HG02571 (cell line): ENCODE measurements around the gene TMUB1.

Source experiments
- ATAC-seq: cut with Tn5 transposase; IDR thresholded peaks from one replicate; pipeline ENCODE4 v1.9.1; 2021; ENCODE audit warnings: mild to moderate bottlenecking, moderate library complexity; ENCODE audit not compliant: unreplicated experiment

TMUB1 gene

GRCh38 chr7:151086802-151087244 is 3.5 kb upstream of the TMUB1 start:
- ATAC-seq = no peak

DNA sequence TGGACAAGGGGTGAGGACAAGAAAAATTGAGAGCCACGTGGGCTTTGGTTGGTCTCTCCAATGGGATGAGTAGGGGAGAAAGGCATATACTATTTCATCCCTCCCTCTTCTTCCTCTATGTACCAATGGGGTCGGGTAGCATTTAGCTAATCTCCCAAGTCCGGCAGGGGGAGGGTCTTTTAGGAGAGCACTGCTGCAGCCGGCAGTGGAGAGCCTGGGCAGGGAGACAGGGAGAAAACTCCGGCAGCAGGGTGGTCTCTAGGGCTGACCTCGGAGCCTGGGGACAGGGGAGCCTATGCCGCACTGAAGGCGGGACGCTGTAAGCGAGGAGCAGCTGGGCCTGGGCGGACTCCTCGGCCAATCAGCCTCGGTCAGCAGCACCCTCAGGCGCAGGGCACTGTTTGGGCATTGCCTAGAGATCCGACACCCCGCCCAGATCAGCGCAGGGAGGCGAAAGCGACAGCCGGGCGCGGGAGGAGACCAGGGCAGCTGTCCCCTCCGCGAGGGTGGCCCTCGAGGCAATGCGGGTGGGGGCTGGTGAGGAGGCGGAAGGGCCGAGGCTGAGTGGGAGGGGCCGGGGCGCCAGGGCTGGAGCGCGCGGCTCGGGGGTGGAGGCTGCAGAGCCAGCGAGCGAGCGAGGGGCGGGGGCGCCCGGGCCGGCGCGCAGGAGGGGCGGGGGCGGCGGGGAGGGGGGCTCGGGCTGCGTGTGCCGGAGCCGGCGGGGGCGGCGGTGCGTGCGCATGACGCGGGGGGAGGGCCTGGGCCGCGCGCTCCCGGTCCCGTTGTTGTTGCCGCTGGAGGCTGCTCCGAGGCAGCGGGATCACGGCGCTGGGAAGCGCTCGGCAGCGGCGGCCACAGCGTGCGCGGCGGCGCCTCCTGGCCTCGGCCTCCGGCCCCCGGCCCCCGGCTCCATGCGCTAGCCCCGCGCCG is 2.7 kb upstream of the TMUB1 start, which contains the start of gene AGAP3:
Gene AGAP3, plus strand, starts transcription at position 785 of the 930 bp plus-strand sequence. CDS start 267 bp downstream, outside the sequence.
- peak; percentile 40 for ATAC-seq

DNA sequence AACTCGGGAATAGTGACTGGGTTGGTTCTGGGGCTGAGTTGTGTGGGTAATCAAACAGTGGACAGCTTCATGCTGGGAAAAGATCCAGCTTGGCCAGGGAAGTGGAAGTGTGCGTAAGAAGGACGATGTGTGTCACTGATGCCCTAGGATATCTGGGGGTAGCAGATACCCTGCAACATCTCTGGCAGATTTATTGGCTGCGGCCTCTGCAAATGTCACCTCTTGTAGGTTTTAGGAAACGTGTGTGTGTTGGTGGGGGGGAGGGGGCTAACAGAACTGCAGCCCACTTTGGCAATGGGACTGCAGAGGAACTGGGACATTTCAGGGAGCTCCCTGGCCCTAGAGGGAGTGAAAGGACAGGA is 2.0 kb upstream of the TMUB1 start:
- ATAC-seq = no peak

DNA sequence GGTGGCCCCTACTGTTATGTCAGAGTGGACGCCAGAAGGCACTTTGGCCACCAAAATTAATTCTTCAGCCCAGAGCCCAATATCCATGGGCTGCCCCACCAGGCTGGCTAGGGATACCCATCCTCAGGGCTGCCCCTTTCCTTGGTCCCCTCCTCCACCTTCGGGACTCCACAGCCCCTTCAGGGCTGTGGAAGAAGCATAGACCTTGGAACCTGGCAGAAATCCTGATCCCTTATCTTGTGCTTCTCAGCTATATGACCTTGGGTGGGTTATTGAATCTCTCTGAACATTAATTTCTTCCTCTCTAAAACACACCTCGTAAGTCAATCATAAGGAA is 499 bp upstream of the TMUB1 start:
- no peak for ATAC-seq

DNA sequence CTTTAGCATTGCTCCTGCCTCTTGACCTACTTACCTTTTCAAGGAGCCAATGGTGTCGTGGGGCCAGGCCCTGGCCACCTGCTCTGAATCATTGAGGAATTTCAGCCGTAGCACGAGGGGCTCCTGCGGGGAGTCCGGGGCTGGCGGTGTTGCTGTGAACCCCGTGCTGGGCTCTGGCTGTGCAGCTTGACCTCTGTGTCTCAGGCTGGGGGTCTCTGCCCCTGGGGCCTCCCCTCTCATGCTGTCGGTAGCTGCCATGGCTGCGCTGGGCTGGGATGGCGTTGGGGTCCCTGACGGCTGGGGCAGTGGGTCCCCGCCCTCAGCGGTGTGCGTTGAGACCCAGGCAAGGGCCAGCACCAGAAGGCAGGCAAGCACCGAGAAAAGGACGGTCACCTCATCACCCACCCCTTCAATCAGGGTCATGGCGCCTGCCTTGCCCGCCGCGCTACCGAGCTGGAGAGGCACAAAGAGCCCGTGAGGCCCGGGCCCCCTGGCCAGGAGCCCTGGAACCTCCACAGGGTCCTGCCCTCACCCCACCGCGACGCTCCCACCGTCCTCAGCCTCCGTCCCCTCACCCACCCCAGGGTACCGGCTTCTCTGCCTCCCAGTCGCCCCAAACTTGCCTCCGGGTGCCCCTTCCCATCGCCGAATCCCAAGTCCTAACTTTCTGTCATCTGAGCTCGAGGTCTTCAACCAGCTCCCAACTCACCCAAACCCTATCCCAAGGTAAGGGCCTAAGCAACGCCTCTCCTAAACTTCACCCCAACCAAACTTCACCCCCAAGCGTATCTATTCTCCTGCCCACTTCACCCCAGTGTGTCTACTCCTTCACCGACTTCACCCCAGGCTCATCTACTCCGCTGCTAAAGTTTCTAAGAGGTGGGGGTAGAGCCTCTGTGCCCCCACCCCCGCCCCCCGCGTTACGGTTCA is 887 bp downstream of the TMUB1 start:
- ATAC-seq = no peak

DNA sequence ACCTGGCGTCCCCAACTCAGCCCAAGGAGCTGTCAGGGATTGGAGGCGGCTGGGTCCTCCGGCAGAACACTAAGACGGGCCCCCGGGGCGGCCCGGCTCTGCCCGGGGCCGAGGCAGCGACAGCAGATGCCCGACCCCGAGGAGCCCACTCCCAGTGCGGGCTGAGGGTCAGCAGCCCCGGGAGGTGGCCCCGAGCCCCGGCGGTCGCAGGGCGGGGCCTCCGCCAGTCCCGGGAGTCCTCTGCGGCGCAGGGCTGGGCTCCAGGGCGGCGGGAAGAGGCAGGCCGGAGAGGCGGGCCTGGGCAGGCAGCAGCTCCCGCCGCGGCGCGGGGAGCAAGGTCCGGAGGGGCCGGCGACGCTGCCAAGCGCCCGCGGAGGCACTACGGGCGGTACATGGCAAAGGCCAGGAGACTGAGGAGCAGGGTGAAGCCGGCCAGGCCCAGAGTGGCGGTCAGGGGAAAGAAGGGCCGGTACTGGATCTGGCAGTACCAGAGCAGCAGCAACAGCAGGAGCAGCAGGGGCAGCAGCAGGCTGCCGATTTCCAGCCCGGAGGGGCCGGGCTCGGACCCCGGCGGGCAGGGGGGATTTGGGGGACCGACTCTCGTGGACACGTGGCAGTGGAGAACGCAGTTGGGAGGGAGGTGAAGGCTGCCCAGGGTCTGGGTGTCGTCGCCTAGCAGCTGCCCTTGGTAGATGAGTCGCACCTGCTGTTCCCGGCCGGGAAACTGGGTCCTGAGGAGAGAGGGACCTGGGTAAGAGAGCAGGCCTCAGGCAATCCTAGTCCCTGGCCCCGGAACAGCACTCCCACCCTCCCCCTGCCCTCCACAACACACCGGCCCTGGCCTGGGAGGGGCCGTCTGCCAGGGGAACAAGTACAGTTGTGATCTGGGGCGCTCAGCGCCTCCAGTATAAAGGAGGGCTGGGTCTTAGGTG is 1.9 kb downstream of the TMUB1 start:
- ATAC-seq = no peak

- ATAC-seq = peak; percentile 69
Observed at GRCh38 chr7:151080522-151081169, 2.6 kb downstream of the TMUB1 start, which contains the start of gene FASTK. FASTK (minus strand) TSS chr7:151080809; CDS start chr7:151080766, 43 bp downstream.

DNA sequence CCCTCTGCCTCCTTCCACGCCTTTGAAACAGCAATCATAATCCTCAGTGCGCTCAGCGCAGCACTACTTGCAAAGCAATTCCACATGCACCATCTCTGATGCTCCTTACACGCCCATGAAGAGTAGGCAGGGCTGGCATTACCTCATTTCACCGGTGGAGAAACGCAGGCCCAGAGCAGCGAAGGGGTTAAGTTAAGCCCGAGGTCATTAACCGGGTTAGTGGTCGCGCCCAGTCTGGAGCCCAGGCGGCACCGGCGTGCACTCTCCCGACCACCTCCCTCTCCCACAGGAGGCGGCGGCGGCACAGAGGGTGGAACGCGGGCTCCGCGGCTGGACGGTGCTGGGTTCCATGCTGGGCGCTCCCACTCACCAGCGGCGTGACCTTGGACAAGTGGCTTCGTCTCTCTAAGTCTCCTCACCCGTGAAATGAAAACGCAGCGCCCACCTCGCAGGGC is 3.2 kb downstream of the TMUB1 start:
- peak; percentile 2 for ATAC-seq

- no peak for ATAC-seq
Observed at GRCh38 chr7:151079199-151079910, 3.9 kb downstream of the TMUB1 start.

DNA sequence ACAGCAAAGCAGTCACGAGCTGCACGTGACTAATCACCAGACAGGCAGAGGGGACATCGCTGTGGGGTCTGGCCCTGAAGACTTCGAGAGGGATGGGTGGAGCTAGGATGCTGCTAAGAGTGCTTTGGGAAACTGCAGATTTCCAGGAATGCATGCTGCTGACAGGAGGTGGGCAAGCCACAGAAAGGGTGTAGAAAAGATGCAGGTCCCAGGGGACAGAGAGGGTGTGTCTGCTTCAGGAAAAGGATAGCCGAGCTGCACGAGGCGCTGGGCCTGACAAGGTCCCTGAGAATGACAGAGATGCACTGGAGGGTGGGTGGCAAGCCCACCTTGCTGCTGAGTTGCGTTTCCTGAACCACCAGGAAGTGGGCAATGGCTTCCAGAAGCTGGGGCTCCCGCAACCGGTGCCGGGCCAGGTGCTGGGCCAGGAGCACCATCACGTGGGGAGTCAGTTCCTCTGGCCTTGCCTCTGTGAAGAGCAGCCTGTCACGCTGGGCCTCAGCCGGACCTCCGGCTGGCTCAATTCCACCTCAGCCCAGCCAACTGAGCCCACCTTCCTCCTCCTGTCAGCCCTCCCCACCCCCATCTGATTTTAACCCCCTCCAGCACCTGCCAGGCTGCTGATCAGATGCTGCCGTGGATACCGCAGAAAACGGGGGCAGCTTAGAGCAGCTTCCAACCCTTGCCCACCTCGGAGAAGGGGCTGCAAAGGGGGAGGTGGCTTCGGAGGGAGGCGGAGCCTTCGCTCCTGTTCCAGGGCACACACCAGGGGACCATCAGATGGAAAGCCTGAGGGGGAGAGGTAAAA is 4.9 kb downstream of the TMUB1 start:
- ATAC-seq = no peak

- no peak for ATAC-seq
Observed at GRCh38 chr7:151077705-151078232, 5.5 kb downstream of the TMUB1 start.

- no peak for ATAC-seq
Observed at GRCh38 chr7:151076863-151077704, 6.2 kb downstream of the TMUB1 start.

DNA sequence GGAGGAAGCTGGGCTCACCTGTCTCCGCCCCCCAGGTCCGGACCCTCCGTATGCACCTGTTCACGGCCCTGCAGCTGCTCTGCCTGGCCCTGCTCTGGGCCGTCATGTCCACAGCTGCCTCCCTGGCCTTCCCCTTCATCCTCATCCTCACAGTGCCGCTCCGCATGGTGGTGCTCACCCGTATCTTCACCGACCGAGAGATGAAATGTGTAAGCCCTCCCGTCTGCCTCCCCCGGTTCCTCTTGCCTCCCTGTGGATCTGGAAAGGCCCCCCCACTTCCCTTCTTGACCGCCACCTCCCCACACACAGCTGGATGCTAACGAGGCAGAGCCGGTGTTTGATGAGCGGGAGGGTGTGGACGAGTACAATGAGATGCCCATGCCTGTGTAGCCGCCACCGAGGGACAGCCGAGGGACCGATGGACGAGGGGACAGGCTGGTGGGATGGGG is 7.3 kb downstream of the TMUB1 start:
- no peak for ATAC-seq

GRCh38 chr7:151075662-151075971 is 7.7 kb downstream of the TMUB1 start:
- no peak for ATAC-seq

DNA sequence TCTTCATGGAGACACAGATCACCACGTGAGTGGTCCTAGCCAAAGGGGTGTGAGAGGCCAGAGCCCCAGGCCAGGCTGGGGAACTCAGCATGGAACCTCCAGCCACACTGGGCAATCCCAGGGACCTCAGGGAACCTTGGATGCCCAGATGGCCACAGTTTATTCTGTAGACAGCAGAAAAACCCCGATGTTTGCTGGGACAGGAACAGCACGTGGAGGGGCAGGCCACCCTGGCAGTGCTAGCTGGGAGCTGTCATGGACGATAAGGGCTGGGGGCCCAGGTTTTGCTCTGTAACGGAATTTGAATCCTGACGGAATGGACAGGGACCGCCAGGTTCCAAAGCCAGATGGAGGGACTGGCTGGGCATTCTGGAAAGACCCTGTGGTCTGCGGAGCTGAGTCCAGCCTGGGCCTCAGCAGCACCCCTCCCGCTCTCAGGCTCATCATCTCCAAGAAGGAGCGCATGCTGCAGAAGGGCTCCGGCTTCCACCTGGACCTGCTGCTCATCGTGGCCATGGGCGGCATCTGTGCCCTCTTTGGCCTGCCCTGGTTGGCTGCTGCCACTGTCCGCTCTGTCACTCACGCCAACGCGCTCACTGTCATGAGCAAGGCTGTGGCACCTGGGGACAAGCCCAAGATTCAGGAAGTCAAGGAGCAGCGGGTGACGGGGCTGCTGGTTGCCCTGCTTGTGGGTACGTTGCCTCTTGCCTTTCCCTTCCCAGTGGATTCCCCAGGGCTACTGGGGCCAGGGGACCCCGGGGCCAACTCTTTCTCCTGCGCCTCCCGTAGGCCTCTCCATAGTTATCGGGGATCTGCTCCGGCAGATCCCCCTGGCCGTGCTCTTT is 8.3 kb downstream of the TMUB1 start:
- ATAC-seq = no peak

DNA sequence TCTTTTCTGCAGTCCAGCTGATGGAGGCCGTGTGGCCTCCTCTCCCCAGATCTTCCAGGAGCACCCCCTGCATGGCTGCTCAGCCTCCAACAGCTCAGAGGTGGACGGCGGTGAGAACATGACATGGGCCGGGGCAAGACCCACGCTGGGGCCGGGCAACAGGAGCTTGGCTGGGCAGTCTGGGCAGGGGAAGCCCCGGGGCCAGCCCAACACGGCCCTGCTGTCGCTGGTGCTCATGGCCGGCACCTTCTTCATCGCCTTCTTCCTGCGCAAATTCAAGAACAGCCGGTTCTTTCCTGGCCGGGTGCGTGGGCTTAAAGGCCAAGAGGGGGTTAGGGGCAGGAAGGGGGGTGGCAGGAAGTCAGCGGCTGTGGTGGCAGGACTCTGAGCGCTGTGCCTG is 9.3 kb downstream of the TMUB1 start:
- no peak for ATAC-seq
